KG1 (cell line): ENCODE measurements around the gene NDUFV3.
"Not testable (repeated sequence)": the region's sequence is repeated elsewhere in the genome, so short reads cannot be mapped to it uniquely, and the experiment has no call there.

ENCODE experiments used
- DNase-seq: peaks from one replicate; lab custom pipeline; 2025; lab: John Stamatoyannopoulos, UW

The NDUFV3 gene

DNA sequence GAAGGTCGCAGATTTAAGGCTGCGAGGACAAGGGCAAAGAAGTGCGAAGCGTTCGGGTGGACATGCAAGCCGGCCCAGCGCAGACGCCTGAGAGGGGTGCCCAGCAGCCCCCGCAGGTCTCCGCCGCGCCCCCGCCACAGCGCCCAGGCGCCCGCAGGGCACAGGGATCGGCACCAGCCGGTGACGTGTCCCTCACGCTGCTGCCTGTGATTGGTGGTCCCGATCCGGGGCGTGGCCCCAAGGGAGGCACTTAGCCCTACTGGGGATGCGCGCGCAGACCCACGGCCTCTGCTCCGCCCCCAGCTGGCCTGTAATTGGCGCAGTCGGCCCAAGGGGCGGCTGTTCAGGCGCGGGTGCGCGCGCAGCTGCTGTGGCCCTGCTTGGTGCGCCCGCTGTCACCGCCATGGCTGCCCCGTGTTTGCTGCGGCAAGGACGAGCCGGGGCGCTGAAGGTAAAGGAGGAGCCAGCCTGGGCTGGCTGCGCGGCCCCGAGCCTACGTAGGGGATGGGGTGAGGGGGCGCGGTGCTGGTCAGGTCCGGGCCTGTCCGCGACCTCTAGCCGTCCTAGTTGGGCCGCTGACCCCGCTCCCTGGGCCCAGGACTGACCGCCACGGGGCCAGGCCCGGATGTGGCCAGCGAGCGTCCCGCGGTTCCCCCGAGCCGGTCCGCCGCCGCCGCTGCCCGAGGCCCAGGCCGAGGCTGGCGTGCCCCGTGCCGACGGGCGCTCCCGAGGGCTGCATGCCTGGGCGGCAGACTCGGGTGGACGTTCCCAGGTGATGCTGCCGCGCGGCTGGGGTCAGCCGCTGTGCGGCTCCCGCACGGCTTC lies at the start of gene NDUFV3:
TSS of gene NDUFV3 (plus strand) at position 379 of the 825 bp plus-strand sequence. CDS start at position 404, 25 bp downstream.
- peak; percentile 99 for DNase-seq

- DNase-seq, result no peak
Measured at GRCh38 chr21:42844411-42845113, 48.5 kb upstream of the NDUFV3 start.

DNA sequence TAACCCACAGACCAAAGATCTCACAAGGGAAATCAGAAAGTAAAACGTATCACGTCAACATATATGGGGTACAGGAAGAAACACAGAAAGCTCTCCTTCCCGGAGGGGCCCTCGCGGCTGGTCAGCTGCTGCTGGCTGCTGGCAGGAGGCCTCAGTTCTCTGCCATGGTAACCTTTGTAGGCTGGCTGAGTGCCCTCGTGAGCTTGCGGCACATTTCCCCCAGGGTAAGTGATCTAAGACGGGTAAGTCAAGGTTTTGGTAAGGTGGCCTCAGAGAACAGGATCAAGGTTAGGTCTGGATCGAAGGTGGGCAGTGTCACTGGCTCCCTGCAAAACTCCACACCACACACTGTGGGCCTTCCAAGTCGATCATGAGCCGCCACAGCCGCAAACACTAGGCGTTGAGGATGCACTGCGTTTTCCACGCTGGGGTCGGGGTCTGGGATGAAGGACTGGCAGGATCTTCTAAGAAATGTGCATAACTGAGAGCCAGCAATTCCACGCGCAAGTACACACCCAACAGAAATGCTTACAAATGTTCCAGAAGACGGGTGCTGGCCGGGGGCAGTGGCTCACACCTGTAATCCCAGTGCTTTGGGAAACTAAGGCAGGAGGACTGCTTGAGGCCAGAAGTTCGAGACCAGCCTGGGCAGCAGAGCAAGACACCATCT lies 47.7 kb upstream of the NDUFV3 start:
- DNase-seq, result no peak

DNA sequence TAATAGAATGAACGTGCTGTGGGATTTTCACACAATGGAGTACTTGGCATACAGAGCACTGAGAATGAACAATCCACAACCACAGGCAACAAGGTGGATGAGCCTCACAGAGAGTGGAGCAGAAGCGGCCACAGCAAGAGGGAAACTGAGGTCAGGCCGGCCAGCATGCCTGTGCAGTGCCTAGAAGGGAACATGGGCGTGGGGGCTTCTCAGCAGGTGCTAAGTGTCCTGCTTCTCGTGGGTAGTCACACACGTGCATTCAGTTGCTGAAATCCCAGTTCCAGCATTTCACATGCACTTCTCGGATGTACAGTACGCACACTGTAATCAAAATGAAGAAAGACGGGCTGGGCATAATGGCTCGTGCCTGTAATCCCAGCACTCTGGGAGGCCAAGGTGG lies 46.9 kb upstream of the NDUFV3 start:
- no peak for DNase-seq

- DNase-seq, result no peak
Measured at GRCh38 chr21:42847051-42847707, 45.9 kb upstream of the NDUFV3 start.

- no peak for DNase-seq
Measured at GRCh38 chr21:42847726-42848125, 45.4 kb upstream of the NDUFV3 start.

GRCh38 chr21:42848144-42848931 lies 44.8 kb upstream of the NDUFV3 start:
- not testable (repeated sequence) for DNase-seq

GRCh38 chr21:42848932-42849758 lies 44.0 kb upstream of the NDUFV3 start:
- DNase-seq, result no peak

DNA sequence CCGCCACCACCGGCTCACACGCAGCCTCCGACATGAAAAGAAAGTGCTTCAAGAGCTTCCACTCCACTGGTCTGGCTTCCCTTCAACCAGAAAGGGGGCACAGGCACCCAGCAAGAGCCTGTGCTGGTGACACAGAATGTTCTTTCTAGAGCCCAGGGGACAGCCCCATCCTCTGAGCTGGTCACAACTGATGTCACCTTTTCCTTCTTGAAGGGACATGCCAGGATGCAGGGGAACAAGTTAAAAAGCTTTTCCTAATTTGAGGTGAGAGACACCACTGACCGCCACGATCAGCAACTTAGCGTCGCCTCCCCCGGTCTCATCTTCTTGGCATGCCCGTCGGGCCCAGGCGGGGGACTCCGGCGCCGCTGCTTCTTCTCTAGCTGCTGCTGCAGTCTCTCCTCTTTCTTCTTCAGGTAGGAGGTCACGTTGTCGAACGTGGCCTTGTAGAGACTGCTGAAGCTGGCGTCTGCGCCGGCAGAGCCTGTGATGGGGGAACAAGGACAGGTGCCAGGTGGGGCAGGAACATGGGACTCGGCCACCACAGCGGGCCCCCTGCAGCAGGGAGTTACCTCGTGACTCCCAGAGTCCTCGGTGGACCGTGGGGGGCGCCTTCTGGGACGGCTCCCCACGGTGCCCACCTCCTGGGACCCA lies 43.2 kb upstream of the NDUFV3 start:
- no peak for DNase-seq

GRCh38 chr21:42850463-42850862 lies 42.6 kb upstream of the NDUFV3 start:
- DNase-seq, result no peak

- no peak for DNase-seq
Measured at GRCh38 chr21:42850866-42851391, 42.2 kb upstream of the NDUFV3 start.

DNA sequence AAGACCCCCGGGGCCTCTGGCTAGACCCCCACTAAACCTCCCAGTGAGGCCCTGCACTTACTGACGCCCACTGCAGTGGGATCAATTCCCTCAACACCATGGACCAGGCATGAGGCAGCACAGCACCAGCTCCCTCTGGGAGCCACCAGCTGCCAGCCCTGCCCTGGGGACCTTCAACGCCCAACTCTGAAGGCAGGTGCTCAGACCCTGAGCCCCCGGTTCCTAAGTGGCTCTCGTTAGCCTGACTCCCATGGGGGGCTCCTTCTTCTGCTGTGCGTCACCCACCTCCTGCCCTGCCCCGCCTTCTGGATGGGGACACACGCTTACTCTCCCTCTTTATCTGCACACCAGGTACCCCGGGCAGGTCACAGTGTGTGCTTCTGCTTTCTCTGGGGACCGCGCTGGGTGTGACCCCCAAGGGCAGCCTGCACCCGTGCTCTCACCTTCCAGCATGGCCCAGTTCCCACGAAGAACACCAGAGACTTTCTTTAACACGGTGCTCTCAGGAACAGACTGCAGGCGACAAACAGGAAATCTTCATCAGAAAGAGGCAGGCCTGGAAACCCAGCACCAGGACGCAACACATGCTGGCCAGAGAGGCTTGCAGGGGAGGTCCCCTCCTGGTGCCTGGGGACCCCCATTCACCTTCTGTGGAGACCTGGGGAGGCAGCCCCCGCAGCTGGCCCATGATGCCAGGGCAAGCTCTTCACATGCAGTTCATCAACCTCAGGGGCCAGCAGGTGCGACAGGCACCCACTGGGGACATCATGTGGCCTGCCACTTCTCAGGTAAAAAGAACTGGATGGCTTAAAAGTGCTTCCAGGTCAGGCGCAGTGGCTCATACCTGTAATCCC lies 41.1 kb upstream of the NDUFV3 start:
- no peak for DNase-seq

DNA sequence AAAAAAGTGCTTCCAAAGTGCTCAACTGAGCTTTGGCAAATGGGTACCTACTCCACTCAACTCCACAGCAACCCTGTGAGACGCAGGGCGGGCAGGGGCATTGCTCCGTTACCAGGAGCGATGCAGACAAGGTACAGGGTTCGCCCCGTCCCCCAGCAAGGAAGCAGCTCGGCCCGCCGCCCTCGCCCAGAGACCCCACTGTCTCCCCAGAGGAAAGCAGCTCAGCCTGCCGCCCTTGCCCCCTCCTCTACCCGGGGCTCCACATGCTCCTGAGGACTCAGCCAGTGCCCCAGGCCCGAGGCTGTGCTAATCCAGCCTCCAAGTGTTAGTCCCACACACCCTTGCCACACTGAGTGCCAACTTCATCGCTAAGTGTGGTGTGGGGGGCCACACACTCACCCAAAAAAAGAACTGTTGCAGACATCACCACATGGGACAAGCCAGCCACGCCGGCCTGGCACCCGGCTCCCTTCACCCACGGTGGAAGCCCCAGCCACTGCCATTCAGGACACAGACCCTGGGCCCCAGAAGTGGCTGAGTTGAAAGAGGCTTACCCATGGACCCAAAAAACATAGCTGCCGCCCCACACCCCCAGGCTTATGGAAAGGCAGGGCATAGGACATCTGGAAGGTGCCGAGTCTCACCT lies 40.1 kb upstream of the NDUFV3 start:
- no peak for DNase-seq

GRCh38 chr21:42853621-42854020 lies 39.5 kb upstream of the NDUFV3 start:
- no peak for DNase-seq

- no peak for DNase-seq
Measured at GRCh38 chr21:42854246-42855010, 38.7 kb upstream of the NDUFV3 start.

DNA sequence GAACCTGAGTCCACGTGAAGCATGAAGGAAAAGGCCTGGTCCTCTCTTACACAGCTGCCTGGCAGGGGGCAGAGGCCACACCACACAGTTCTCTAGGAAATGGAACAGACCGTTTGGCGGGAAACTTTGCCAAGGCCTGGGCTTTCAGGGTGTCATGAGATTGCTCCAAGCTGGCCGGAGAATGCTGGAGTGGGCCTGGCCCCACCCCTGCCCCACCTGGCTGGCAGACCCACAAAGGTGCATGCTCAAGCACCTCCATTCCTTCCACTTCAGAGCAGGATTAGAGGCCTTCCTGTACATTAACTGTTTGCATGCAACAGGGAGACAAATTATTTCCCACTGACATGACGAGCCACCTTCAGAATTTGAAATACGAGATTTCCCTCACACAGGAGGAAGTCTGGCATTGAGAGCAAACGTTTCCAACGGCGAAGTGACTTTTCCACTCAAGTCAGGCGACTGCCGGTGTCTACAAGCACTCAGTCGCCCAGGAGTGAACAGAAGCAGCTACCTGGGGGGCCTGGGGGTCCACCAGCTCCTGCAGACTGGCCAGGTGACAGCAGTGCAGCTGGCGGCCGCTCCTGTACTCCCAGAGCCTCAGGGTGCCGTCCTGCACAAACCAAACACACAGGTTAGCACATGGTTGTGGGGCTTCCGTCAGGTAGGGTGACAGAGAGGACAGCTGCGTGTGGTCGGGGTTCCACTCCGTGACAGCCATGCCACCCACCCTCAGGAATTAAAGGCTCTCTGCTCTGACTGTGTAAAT lies 37.8 kb upstream of the NDUFV3 start:
- no peak for DNase-seq

- DNase-seq, result no peak
Measured at GRCh38 chr21:42855937-42856335, 37.2 kb upstream of the NDUFV3 start.
